ENCODE data around the gene PRKCB.
"Not testable (repeated sequence)": the region's sequence is repeated elsewhere in the genome, so short reads cannot be mapped to it uniquely, and the experiment has no call there.

Gene PRKCB

GRCh38 chr16:23905027-23905426 lies 69.2 kb downstream of the PRKCB start:
- no peak for DNase-seq

GRCh38 chr16:23907457-23907902 lies 71.7 kb downstream of the PRKCB start:
- peak; percentile 35 for DNase-seq

- peak; percentile 35 for DNase-seq
Observed at GRCh38 chr16:23907903-23908302, 72.1 kb downstream of the PRKCB start.

GRCh38 chr16:23908790-23909189 lies 73.0 kb downstream of the PRKCB start:
- DNase-seq = peak; percentile 49

- peak; percentile 5 for DNase-seq
Observed at GRCh38 chr16:23909792-23910418, 74.1 kb downstream of the PRKCB start.

GRCh38 chr16:23914946-23915530 lies 79.3 kb downstream of the PRKCB start:
- DNase-seq = peak; percentile 69

GRCh38 chr16:23916552-23916951 lies 80.8 kb downstream of the PRKCB start:
- not testable (repeated sequence) for DNase-seq

GRCh38 chr16:23917621-23918020 lies 81.8 kb downstream of the PRKCB start:
- DNase-seq = no peak

GRCh38 chr16:23920446-23920845 lies 84.7 kb downstream of the PRKCB start:
- DNase-seq = no peak

GRCh38 chr16:23920899-23921298 lies 85.1 kb downstream of the PRKCB start:
- no peak for DNase-seq

GRCh38 chr16:23922406-23922805 lies 86.6 kb downstream of the PRKCB start:
- DNase-seq = no peak

GRCh38 chr16:23924128-23924527 lies 88.3 kb downstream of the PRKCB start:
- no peak for DNase-seq

- DNase-seq = no peak
Observed at GRCh38 chr16:23927796-23928195, 92.0 kb downstream of the PRKCB start.

- DNase-seq = no peak
Observed at GRCh38 chr16:23929237-23929636, 93.5 kb downstream of the PRKCB start.

- DNase-seq = no peak
Observed at GRCh38 chr16:23929856-23930255, 94.1 kb downstream of the PRKCB start.

GRCh38 chr16:23930791-23931190 lies 95.0 kb downstream of the PRKCB start:
- DNase-seq = no peak

GRCh38 chr16:23931199-23931598 lies 95.4 kb downstream of the PRKCB start:
- DNase-seq = no peak

- DNase-seq = not testable (repeated sequence)
Observed at GRCh38 chr16:23933650-23934049, 97.9 kb downstream of the PRKCB start.

- no peak for DNase-seq
Observed at GRCh38 chr16:23934610-23935236, 98.9 kb downstream of the PRKCB start.

GRCh38 chr16:23940111-23940510 lies 104.3 kb downstream of the PRKCB start:
- DNase-seq = no peak

- DNase-seq = no peak
Observed at GRCh38 chr16:23941025-23941424, 105.2 kb downstream of the PRKCB start.

- peak; percentile 67 for DNase-seq
Observed at GRCh38 chr16:23941963-23942564, 106.3 kb downstream of the PRKCB start.

- DNase-seq = no peak
Observed at GRCh38 chr16:23943604-23944003, 107.8 kb downstream of the PRKCB start.

- no peak for DNase-seq
Observed at GRCh38 chr16:23944381-23944780, 108.6 kb downstream of the PRKCB start.
